COR-L47 (cell line): ENCODE data around the gene GRHPR.

Source experiments
- DNase-seq: peaks from one replicate; lab custom pipeline; 2025; lab: John Stamatoyannopoulos, UW

The GRHPR gene

GRCh38 chr9:37398464-37399025, 24.0 kb upstream of the GRHPR start:
- no peak for DNase-seq

GRCh38 chr9:37399336-37399735, 23.2 kb upstream of the GRHPR start:
- no peak for DNase-seq

- no peak for DNase-seq
Observed at GRCh38 chr9:37404590-37404989, 17.9 kb upstream of the GRHPR start.

- no peak for DNase-seq
Observed at GRCh38 chr9:37405350-37405749, 17.1 kb upstream of the GRHPR start.

GRCh38 chr9:37405764-37406380, 16.6 kb upstream of the GRHPR start:
- no peak for DNase-seq

GRCh38 chr9:37406603-37407401, 15.7 kb upstream of the GRHPR start:
- no peak for DNase-seq

- DNase-seq, result no peak
Observed at GRCh38 chr9:37407468-37407867, 15.0 kb upstream of the GRHPR start.

- DNase-seq, result no peak
Observed at GRCh38 chr9:37408933-37409710, 13.4 kb upstream of the GRHPR start.

- DNase-seq, result no peak
Observed at GRCh38 chr9:37410354-37410861, 12.1 kb upstream of the GRHPR start.

- DNase-seq, result no peak
Observed at GRCh38 chr9:37410969-37411785, 11.3 kb upstream of the GRHPR start.

- DNase-seq, result no peak
Observed at GRCh38 chr9:37412431-37413151, 9.9 kb upstream of the GRHPR start.

- no peak for DNase-seq
Observed at GRCh38 chr9:37413311-37413710, 9.2 kb upstream of the GRHPR start.

- no peak for DNase-seq
Observed at GRCh38 chr9:37414503-37414943, 8.0 kb upstream of the GRHPR start.

- peak; percentile 65 for DNase-seq
Observed at GRCh38 chr9:37415011-37415719, 7.3 kb upstream of the GRHPR start.

GRCh38 chr9:37417252-37417803, 5.2 kb upstream of the GRHPR start:
- DNase-seq, result no peak

- no peak for DNase-seq
Observed at GRCh38 chr9:37417857-37418618, 4.5 kb upstream of the GRHPR start.

GRCh38 chr9:37419204-37419603, 3.3 kb upstream of the GRHPR start:
- no peak for DNase-seq

- DNase-seq, result no peak
Observed at GRCh38 chr9:37420271-37421215, 2.0 kb upstream of the GRHPR start.
